ENCODE data around the gene DDX41. TPM values are rescaled to one million over a fixed set of nuclear protein-coding genes. Genes with fewer than 3 reads are reported as not detected.

DDX41 gene
- total and polyA plus RNA-seq, 2 of the 13 experiments (the other 11 are each of a cell fraction or from before 2014, with no cell fraction given), result 62.8 to 105 TPM

GRCh38 chr5:177493795-177494345, 22.9 kb downstream of the DDX41 start:
- Histone ChIP-seq H2AFZ (ENCODE audit: low read length) (no peak overlapping the region), H3K4me3 (replicated peaks in 1 of 3; ENCODE audit: insufficient read depth in 1 of 3, low read depth in 2 of 3, low read length in 3 of 3) (no peak overlapping the region), H4K20me1 (ENCODE audit: insufficient read depth, low read length) (peaks cover 15% of the 10 kb centered on the region; the same call in 1 of the 2 replicates), H3K27me3 (ENCODE audit: control insufficient read depth in 1 of 2, insufficient read depth in 2 of 2, low read length in 2 of 2) (peaks cover 0 to 9% of the 10 kb centered on the region in 2 experiments; a peak in 2 of 5 replicates), H3K4me1 (ENCODE audit: insufficient read depth, low read length) (peaks cover 38% of the 10 kb centered on the region), H3K79me2 (ENCODE audit: insufficient read depth, low read length) (no peaks in the 10 kb centered on the region), H3K36me3 (replicated peaks in 1 of 2; ENCODE audit: control insufficient read depth in 1 of 2, insufficient read depth in 2 of 2, low read length in 2 of 2) (peaks cover 8 to 11% of the 10 kb centered on the region in 2 experiments; a peak in 2 of 5 replicates), H3K9ac (ENCODE audit: insufficient read depth, low read depth, low read length) (no peak overlapping the region), H3K9me3 (ENCODE audit: low read length) (no peaks in the 10 kb centered on the region), H3K27ac (ENCODE audit: extremely low read length, insufficient read depth, low read length) (no peak overlapping the region), H3K4me2 (ENCODE audit: low read depth, low read length) (no peak overlapping the region)
- intact Hi-C loops (cut with micrococcal nuclease; ENCODE audit: unreplicated experiment), result no loop called here
- ChIA-PET CTCF (ENCODE audit: low intra/inter-chr PET ratio, low total read pairs) (interaction anchor here (1.3 to 1.4 kb wide), 2 partner anchors 7 to 38 kb away, joined by 3 to 4 read pairs; no protein-coding TSS in a partner anchor), POLR2A (interaction anchor here (2.2 kb wide), 1 partner anchor 23 kb away, joined by 4 read pairs; the partner anchor contains the start of gene DDX41)
- in situ Hi-C loops (cut with HindIII; ENCODE audit: extremely low pct_ligation_motif_present, low pct_unique_long_range_greater_than_20kb), result no loop called here
- TF ChIP-seq ZNF768 (CRISPR knock-in tag; IDR thresholded peaks at IDR 0.05) (peak; percentile 88), ONECUT2 (CRISPR knock-in tag; IDR thresholded peaks at IDR 0.05) (no peak)
- no TSS peak for BruUV-seq (replicated peaks)
- ATAC-seq (no peak), FAIRE-seq (no peak), DNase-seq (ENCODE audit: low spot score) (no peak)
- WGBS (ENCODE audit: low lambda C conversion rate), result 88% methylated on average over 4 of the region's 5 CpGs

- H3K9ac ChIP-seq (ENCODE audit: insufficient read depth, low read depth, low read length), result no peak overlapping the region
- ATAC-seq (no peak), FAIRE-seq (no peak), DNase-seq (ENCODE audit: low spot score) (no peak)
- in situ Hi-C loops (cut with HindIII; ENCODE audit: extremely low pct_ligation_motif_present, low pct_unique_long_range_greater_than_20kb) (no loop called here), intact Hi-C loops (cut with micrococcal nuclease; ENCODE audit: unreplicated experiment) (no loop called here)
- H3K79me2 ChIP-seq (ENCODE audit: insufficient read depth, low read length), result no peaks in the 10 kb centered on the region
- H3K9me3 ChIP-seq (ENCODE audit: low read length), result no peaks in the 10 kb centered on the region
- H3K4me2 ChIP-seq (ENCODE audit: low read depth, low read length), result no peak overlapping the region
- no peak overlapping the region for H3K27ac ChIP-seq (ENCODE audit: extremely low read length, insufficient read depth, low read length)
- 95% methylated on average over 6 of the region's 7 CpGs for WGBS (ENCODE audit: low lambda C conversion rate)
- CTCF ChIA-PET (ENCODE audit: low intra/inter-chr PET ratio, low total read pairs), result interaction anchor here (1.3 to 3.0 kb wide), 2 partner anchors 8 to 37 kb away, joined by 3 to 14 read pairs; no protein-coding TSS in a partner anchor
- no TSS peak for BruUV-seq (replicated peaks)
- H4K20me1 ChIP-seq (ENCODE audit: insufficient read depth, low read length), result peaks cover 15% of the 10 kb centered on the region; the same call in 1 of the 2 replicates
- H2AFZ ChIP-seq (ENCODE audit: low read length), result no peak overlapping the region
- no peaks in the 10 kb centered on the region for H3K27me3 ChIP-seq (ENCODE audit: control insufficient read depth in 1 of 2, insufficient read depth in 2 of 2, low read length in 2 of 2)
- peaks cover 10 to 11% of the 10 kb centered on the region in 2 experiments; a peak in 3 of 5 replicates for H3K36me3 ChIP-seq (replicated peaks in 1 of 2; ENCODE audit: control insufficient read depth in 1 of 2, insufficient read depth in 2 of 2, low read length in 2 of 2)
- peaks cover 28% of the 10 kb centered on the region for H3K4me1 ChIP-seq (ENCODE audit: insufficient read depth, low read length)
- POLR2A ChIA-PET, result interaction anchor here (2.2 kb wide), 1 partner anchor 24 kb away, joined by 4 read pairs; the partner anchor contains the start of gene DDX41
- no peak overlapping the region for H3K4me3 ChIP-seq (replicated peaks in 1 of 3; ENCODE audit: insufficient read depth in 1 of 3, low read depth in 2 of 3, low read length in 3 of 3)
- TF ChIP-seq, protein P1, sequence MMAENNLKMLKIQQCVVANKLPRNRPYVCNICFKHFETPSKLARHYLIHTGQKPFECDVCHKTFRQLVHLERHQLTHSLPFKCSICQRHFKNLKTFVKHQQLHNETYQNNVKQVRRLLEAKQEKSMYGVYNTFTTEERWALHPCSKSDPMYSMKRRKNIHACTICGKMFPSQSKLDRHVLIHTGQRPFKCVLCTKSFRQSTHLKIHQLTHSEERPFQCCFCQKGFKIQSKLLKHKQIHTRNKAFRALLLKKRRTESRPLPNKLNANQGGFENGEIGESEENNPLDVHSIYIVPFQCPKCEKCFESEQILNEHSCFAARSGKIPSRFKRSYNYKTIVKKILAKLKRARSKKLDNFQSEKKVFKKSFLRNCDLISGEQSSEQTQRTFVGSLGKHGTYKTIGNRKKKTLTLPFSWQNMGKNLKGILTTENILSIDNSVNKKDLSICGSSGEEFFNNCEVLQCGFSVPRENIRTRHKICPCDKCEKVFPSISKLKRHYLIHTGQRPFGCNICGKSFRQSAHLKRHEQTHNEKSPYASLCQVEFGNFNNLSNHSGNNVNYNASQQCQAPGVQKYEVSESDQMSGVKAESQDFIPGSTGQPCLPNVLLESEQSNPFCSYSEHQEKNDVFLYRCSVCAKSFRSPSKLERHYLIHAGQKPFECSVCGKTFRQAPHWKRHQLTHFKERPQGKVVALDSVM (CRISPR knock-in tag; IDR thresholded peaks at IDR 0.05), result no peak
- TF ChIP-seq RBFOX2 (IDR thresholded peaks at IDR 0.05; ENCODE audit: low read depth, low read length), result no peak
- TF ChIP-seq NFYC (CRISPR knock-in tag; IDR thresholded peaks at IDR 0.05), result no peak
- no peak for TF ChIP-seq NFIC (IDR thresholded peaks at IDR 0.05; ENCODE audit: low read length)
- TF ChIP-seq POLR2A (IDR thresholded peaks at IDR 0.05; ENCODE audit: insufficient read depth in 1 of 2, low read depth in 2 of 2, low read length in 2 of 2), result no peak
- no peak for TF ChIP-seq PBX2 (CRISPR knock-in tag; IDR thresholded peaks at IDR 0.05)
- no peak for TF ChIP-seq HNF1A (IDR thresholded peaks at IDR 0.05; ENCODE audit: low read depth)
- TF ChIP-seq HNF1A (CRISPR knock-in tag; IDR thresholded peaks at IDR 0.05; ENCODE audit: borderline replicate concordance), result no peak
- no peak for TF ChIP-seq CHCHD3 (CRISPR knock-in tag; IDR thresholded peaks at IDR 0.05)
These were observed 23.9 kb downstream of the DDX41 start for GRCh38 chr5:177492841-177493240.

Data from HepG2 (cell line).